Neutrophil (primary cell): Measurements from ENCODE around the gene FAM117B.
"Not testable (repeated sequence)": the region's sequence is repeated elsewhere in the genome, so short reads cannot be mapped to it uniquely, and the experiment has no call there.

Source experiments
- H3K27ac ChIP-seq: fragments of 200-600 bp; sonication (generic); 2 replicates; pipeline ENCODE4 v1.5.1; 2016; ENCODE audit warnings: mild to moderate bottlenecking, moderate library complexity
- H3K27me3 ChIP-seq: fragments of 200-600 bp; sonication (generic); 2 replicates; pipeline ENCODE4 v1.6.0; 2016; ENCODE audit warnings: mild to moderate bottlenecking
- H3K36me3 ChIP-seq: fragments of 200-600 bp; sonication (generic); 2 replicates; pipeline ENCODE4 v1.5.1; 2017
- H3K4me1 ChIP-seq, 2 experiments: fragments of 200-600 bp in 1 of 2; sonication (generic) in 1 of 2; 1 replicate in 1 of 2; 2 replicates in 1 of 2; pipeline versions ENCODE4 v1.5.1 to v1.6.1; 2013 to 2016; ENCODE audit warnings: low read depth in 1 of 2, low read length in 1 of 2, mild to moderate bottlenecking in 1 of 2, moderate library complexity in 1 of 2; ENCODE audit not compliant: control insufficient read depth in 1 of 2, insufficient read depth in 1 of 2
- H3K4me3 ChIP-seq, 2 experiments: fragments of 200-600 bp in 1 of 2; sonication (generic) in 1 of 2; 1 replicate in 1 of 2; 2 replicates in 1 of 2; pipeline ENCODE4 v1.5.1; 2013 to 2016; ENCODE audit warnings: low read depth in 1 of 2, low read length in 1 of 2, mild to moderate bottlenecking in 1 of 2, moderate library complexity in 1 of 2
- H3K9me3 ChIP-seq: fragments of 200-600 bp; sonication (generic); 2 replicates; pipeline ENCODE4 v1.5.1; 2016
- TF ChIP-seq, protein P1 (sequence below): fragments of 200-600 bp; sonication (generic); IDR thresholded peaks from 2 replicates; pipeline ENCODE4 v1.5.1; 2016; ENCODE audit warnings: antibody characterized with exemption

Gene FAM117B

DNA sequence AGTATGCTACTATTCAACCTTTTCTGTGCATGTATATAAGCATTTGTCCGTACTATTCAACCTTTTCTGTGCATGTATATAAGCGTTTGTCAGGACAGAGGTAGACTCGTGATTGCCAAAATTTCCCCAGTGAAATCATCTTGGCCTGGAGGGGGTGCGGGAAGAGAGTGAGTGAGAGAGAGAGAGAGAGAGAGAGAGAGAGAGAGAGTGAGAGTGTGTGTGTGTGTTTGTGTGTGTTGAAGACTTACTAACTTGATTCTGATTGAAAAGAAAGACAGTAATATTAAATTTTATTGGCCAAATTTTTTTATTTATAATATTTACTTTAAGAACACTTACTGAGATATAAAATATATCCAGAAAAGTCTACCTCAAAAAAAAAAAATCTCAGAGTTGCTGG, 19.1 kb downstream of the FAM117B start:
- Histone ChIP-seq H3K36me3 (no peaks in the 10 kb centered on the region), H3K27me3 (no peaks in the 10 kb centered on the region), H3K9me3 (no peaks in the 10 kb centered on the region), H3K4me3 (no peak overlapping the region), H3K27ac (no peak overlapping the region), H3K4me1 (no peaks in the 10 kb centered on the region)
- TF ChIP-seq, protein P1, sequence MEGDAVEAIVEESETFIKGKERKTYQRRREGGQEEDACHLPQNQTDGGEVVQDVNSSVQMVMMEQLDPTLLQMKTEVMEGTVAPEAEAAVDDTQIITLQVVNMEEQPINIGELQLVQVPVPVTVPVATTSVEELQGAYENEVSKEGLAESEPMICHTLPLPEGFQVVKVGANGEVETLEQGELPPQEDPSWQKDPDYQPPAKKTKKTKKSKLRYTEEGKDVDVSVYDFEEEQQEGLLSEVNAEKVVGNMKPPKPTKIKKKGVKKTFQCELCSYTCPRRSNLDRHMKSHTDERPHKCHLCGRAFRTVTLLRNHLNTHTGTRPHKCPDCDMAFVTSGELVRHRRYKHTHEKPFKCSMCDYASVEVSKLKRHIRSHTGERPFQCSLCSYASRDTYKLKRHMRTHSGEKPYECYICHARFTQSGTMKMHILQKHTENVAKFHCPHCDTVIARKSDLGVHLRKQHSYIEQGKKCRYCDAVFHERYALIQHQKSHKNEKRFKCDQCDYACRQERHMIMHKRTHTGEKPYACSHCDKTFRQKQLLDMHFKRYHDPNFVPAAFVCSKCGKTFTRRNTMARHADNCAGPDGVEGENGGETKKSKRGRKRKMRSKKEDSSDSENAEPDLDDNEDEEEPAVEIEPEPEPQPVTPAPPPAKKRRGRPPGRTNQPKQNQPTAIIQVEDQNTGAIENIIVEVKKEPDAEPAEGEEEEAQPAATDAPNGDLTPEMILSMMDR = no peak

- TF ChIP-seq, protein P1 = no peak
- Histone ChIP-seq H3K27ac (no peak overlapping the region), H3K4me1 (no peaks in the 10 kb centered on the region)
These were observed 23.1 kb downstream of the FAM117B start for GRCh38 chr2:202657876-202658275.

GRCh38 chr2:202660796-202661195, 26.0 kb downstream of the FAM117B start:
- H3K4me3 ChIP-seq = no peak overlapping the region
- no peaks in the 10 kb centered on the region for H3K27me3 ChIP-seq
- H3K4me1 ChIP-seq = peaks cover 11 to 17% of the 10 kb centered on the region in 2 experiments
- TF ChIP-seq, protein P1 = no peak
- no peaks in the 10 kb centered on the region for H3K9me3 ChIP-seq
- H3K27ac ChIP-seq = no peak overlapping the region
- no peaks in the 10 kb centered on the region for H3K36me3 ChIP-seq

More at GRCh38 chr2:202657876-202658275, 23.1 kb downstream of the FAM117B start:
- H3K36me3 ChIP-seq = no peaks in the 10 kb centered on the region
- H3K9me3 ChIP-seq = no peaks in the 10 kb centered on the region
- H3K4me3 ChIP-seq = no peak overlapping the region
- H3K27me3 ChIP-seq = no peaks in the 10 kb centered on the region

GRCh38 chr2:202669841-202670240, 35.1 kb downstream of the FAM117B start:
- peaks cover 23 to 29% of the 10 kb centered on the region in 2 experiments for H3K4me1 ChIP-seq
- H3K27ac ChIP-seq = no peak overlapping the region
- H3K27me3 ChIP-seq = no peaks in the 10 kb centered on the region
- TF ChIP-seq, protein P1 = no peak
- H3K9me3 ChIP-seq = no peaks in the 10 kb centered on the region
- no peak overlapping the region for H3K4me3 ChIP-seq
- no peaks in the 10 kb centered on the region for H3K36me3 ChIP-seq

GRCh38 chr2:202671317-202672035, 36.7 kb downstream of the FAM117B start:
- Histone ChIP-seq H3K27ac (no peak overlapping the region), H3K36me3 (no peaks in the 10 kb centered on the region), H3K4me1 (peaks cover 6 to 13% of the 10 kb centered on the region in 2 experiments), H3K9me3 (no peaks in the 10 kb centered on the region), H3K27me3 (no peaks in the 10 kb centered on the region), H3K4me3 (no peak overlapping the region)
- TF ChIP-seq, protein P1 = no peak

DNA sequence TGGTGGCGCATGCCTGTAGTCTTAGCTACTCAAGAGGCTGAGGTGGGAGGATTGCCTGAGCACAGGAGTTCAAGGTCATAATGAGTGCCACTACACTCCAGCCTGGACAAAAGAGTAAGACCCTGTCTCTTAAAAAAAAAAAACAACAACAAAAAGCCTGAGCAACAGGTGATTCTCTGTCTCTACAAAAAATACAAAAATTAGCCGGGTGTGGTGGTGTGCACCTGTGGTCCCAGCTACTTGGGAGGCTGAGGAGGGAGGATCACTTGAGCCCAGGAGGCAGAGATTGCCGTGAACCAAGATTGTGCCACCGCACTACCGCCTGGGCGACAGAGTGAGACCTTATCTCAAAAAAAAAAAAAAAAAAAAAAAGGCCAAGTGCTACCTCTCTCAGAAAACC, 40.3 kb downstream of the FAM117B start:
- not testable (repeated sequence) for H3K27me3 ChIP-seq, H3K4me1 ChIP-seq, H3K9me3 ChIP-seq, H3K36me3 ChIP-seq, H3K27ac ChIP-seq, H3K4me3 ChIP-seq
